IPS-18a (cell line): ENCODE measurements around the gene DLX5.

Source experiments
- H3K27ac ChIP-seq: one replicate; pipeline ENCODE4 v1.5.1; 2013; ENCODE audit warnings: low read length
- H3K27me3 ChIP-seq: one replicate; pipeline ENCODE4 v1.6.1; 2013; ENCODE audit warnings: mild to moderate bottlenecking, low read length; ENCODE audit not compliant: control insufficient read depth, insufficient read depth
- H3K36me3 ChIP-seq: one replicate; pipeline ENCODE4 v1.6.1; 2013; ENCODE audit warnings: low read depth, low read length; ENCODE audit not compliant: control insufficient read depth
- H3K4me1 ChIP-seq: one replicate; pipeline ENCODE4 v1.6.1; 2013; ENCODE audit warnings: low read depth, low read length; ENCODE audit not compliant: control insufficient read depth
- H3K4me3 ChIP-seq: one replicate; pipeline ENCODE4 v1.5.1; 2013; ENCODE audit warnings: low read length
- H3K9ac ChIP-seq: one replicate; pipeline ENCODE4 v1.6.1; 2013; ENCODE audit warnings: mild to moderate bottlenecking, low read length, moderate library complexity
- H3K9me3 ChIP-seq: one replicate; pipeline ENCODE4 v1.6.1; 2013; ENCODE audit warnings: low read depth, low read length; ENCODE audit not compliant: control insufficient read depth

DLX5 gene

GRCh38 chr7:97001221-97001620 is 23.4 kb downstream of the DLX5 start:
- no peak overlapping the region for H3K9ac ChIP-seq
- H3K9me3 ChIP-seq, result no peaks in the 10 kb centered on the region
- H3K27ac ChIP-seq, result no peak overlapping the region
- no peaks in the 10 kb centered on the region for H3K36me3 ChIP-seq
- H3K27me3 ChIP-seq, result peaks cover 96% of the 10 kb centered on the region
- H3K4me1 ChIP-seq, result peaks cover 39% of the 10 kb centered on the region
- H3K4me3 ChIP-seq, result no peak overlapping the region

DNA sequence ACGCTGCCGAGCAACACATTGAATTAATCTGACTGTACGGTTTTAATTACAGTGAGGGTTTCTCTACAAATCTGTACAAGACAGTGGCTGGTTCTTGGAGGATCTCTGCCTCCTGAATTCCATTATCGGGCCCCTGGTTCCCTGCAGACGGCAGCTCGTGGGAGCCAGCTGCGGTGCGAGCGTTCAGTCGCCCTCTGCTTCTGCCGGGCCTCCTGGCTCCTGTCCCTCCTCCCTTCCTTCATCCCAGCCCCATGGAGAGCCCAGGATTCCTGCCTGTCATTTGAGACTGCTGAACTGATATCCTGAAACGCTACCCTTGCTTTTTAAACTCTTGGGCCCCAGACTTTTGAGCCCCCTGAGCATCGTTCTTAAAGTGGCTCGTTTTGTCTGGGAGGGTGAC is 25.9 kb downstream of the DLX5 start:
- Histone ChIP-seq H3K4me3 (no peak overlapping the region), H3K27ac (no peak overlapping the region), H3K9me3 (no peaks in the 10 kb centered on the region), H3K27me3 (peaks cover 100% of the 10 kb centered on the region), H3K4me1 (peaks cover 37% of the 10 kb centered on the region), H3K36me3 (no peaks in the 10 kb centered on the region), H3K9ac (no peak overlapping the region)

GRCh38 chr7:96998333-96998732 is 26.3 kb downstream of the DLX5 start:
- no peaks in the 10 kb centered on the region for H3K9me3 ChIP-seq
- no peaks in the 10 kb centered on the region for H3K36me3 ChIP-seq
- no peak overlapping the region for H3K9ac ChIP-seq
- no peak overlapping the region for H3K27ac ChIP-seq
- no peak overlapping the region for H3K4me3 ChIP-seq
- peaks cover 100% of the 10 kb centered on the region for H3K27me3 ChIP-seq
- peaks cover 35% of the 10 kb centered on the region for H3K4me1 ChIP-seq

GRCh38 chr7:96997512-96998032 is 27.1 kb downstream of the DLX5 start:
- no peak overlapping the region for H3K4me3 ChIP-seq
- no peaks in the 10 kb centered on the region for H3K36me3 ChIP-seq
- no peak overlapping the region for H3K27ac ChIP-seq
- H3K4me1 ChIP-seq, result peaks cover 34% of the 10 kb centered on the region
- peaks cover 100% of the 10 kb centered on the region for H3K27me3 ChIP-seq
- H3K9ac ChIP-seq, result no peak overlapping the region
- no peaks in the 10 kb centered on the region for H3K9me3 ChIP-seq

DNA sequence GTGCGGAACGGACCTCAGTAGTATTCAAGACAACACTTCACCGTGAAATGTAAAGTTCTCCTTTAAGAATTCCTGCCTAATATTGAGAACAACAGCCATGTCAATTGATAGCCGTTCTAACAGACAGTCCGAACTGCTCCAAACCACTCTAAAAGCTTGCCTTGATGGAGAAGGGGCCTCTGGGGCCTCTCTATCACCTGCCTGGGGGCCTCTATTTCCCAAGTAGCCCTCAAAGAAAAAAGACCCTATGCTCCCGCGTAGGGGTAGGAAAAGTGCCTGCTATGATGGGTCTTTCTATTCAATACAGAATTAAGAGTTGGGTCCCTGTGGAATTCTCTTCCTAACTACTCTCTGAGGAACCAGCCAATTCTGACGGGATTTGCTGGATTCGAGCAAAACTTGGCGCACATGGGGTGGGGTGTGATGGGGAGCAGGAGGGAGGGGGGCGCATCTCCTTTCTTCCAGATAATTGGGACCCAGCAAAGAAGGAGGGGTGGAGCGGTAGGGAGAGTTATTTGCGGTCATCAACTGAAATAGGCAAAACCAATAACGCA is 27.6 kb downstream of the DLX5 start:
- Histone ChIP-seq H3K36me3 (no peaks in the 10 kb centered on the region), H3K4me1 (peaks cover 35% of the 10 kb centered on the region), H3K27ac (no peak overlapping the region), H3K9me3 (no peaks in the 10 kb centered on the region), H3K9ac (no peak overlapping the region), H3K4me3 (no peak overlapping the region), H3K27me3 (peaks cover 100% of the 10 kb centered on the region)

GRCh38 chr7:96996111-96996957 is 28.3 kb downstream of the DLX5 start:
- H3K4me1 ChIP-seq, result peaks cover 33% of the 10 kb centered on the region
- no peak overlapping the region for H3K4me3 ChIP-seq

DNA sequence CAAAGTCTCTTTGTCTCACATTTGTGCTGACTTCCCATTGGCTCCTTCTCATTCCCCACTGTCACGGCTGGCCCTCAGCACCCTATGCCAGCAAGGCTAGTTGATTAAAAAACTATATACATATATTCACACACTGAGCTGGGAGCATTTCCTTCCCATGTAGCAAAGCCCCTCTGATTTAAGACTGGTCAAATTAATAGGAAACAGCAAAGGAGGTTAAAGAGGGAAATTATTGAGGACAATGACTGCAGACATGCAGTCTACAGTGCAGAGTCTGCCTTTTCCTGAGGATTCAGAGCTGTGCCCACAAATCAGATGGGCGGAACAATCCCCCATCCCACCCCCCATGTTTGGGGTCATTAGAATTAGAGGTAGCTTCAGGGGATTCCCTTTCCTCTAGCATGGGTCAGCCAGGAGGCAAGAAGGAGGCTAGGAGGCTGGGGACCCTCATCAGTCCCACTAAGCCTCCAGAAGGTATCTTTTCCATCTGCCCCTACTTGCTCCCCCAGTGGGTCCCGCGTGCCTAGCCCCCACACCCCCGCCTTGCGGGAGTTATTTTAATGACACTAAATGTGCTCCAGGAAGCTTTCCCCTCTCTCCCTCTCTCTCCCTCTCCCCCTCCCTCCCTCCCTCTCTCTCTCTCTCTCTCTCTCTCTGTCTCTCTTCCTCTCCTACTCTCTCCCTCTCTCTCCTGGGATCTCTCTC is 29.1 kb downstream of the DLX5 start:
- peaks cover 28% of the 10 kb centered on the region for H3K4me1 ChIP-seq
- no peaks in the 10 kb centered on the region for H3K36me3 ChIP-seq
- no peak overlapping the region for H3K27ac ChIP-seq
- H3K4me3 ChIP-seq, result no peak overlapping the region
- H3K27me3 ChIP-seq, result peaks cover 100% of the 10 kb centered on the region
- no peaks in the 10 kb centered on the region for H3K9me3 ChIP-seq
- H3K9ac ChIP-seq, result no peak overlapping the region

More at GRCh38 chr7:96996111-96996957, 28.3 kb downstream of the DLX5 start:
- Histone ChIP-seq H3K27ac (no peak overlapping the region), H3K9ac (no peak overlapping the region), H3K9me3 (no peaks in the 10 kb centered on the region), H3K27me3 (peaks cover 100% of the 10 kb centered on the region), H3K36me3 (no peaks in the 10 kb centered on the region)

DNA sequence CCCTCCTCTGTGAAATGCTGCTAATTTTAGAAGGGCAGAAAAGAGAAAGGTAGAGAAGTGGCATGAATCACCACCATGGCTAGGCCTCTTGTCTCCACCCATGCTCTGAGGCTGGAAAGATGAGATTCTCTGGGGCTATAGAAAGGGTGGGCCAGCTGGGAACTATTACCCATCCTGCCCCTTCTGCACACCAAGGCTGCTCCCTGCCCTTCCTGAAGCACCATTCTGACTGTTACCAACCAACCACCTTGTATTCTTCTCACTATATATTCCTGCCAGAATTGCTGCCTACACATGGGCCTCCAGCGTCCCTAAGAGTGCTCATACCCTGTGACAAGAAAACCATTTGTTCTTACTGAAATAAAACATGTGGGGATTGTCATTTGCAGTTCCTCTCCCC is 30.7 kb downstream of the DLX5 start:
- Histone ChIP-seq H3K4me3 (no peak overlapping the region), H3K27me3 (peaks cover 100% of the 10 kb centered on the region), H3K36me3 (no peaks in the 10 kb centered on the region), H3K9me3 (no peaks in the 10 kb centered on the region), H3K9ac (no peak overlapping the region), H3K4me1 (peaks cover 32% of the 10 kb centered on the region), H3K27ac (no peak overlapping the region)

GRCh38 chr7:96993094-96993865 is 31.4 kb downstream of the DLX5 start:
- peaks cover 27% of the 10 kb centered on the region for H3K4me1 ChIP-seq
- H3K9ac ChIP-seq, result no peak overlapping the region
- H3K27me3 ChIP-seq, result peaks cover 100% of the 10 kb centered on the region
- no peak overlapping the region for H3K27ac ChIP-seq
- H3K36me3 ChIP-seq, result no peaks in the 10 kb centered on the region
- H3K9me3 ChIP-seq, result no peaks in the 10 kb centered on the region
- peak overlapping the region; percentile 54 for H3K4me3 ChIP-seq

DNA sequence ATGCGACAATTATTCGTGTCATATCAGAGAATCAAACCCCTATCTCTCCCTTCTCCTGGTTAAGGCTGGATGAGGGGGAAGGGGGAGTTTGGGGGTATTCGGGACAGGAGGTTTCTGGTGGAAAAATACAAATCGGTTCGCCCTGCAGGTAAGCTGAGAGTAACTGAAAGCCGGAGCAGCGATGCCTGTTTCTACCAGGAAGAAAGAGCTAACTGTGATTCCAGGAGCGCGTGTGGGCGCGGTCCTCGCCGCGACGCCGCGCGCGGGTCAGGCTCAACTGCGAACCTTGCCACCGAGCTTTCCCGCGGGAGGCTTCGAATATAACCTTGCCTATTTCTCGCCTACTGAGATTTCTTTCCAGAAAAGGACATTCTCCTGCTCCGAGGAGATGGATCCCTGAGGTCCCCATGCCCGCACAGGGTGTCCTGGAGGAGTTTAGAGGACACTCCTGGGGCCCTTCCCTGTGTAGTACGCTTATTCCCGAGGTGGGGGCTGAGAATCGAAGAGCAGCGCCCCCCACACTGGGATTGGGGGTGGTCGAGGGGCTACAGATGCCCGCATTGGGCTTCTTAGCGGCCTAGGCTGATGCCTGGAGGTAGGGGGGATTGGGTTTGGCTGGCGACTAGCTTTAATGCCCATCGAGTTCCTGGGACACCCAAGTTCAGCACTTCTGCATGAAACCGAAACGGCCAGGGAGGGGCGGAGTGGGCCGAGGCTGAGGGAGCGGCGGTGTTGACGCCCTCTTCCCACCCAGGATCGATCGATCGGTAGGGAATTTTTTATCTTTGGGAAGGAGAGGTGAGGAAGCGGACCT is 32.2 kb downstream of the DLX5 start:
- no peak overlapping the region for H3K27ac ChIP-seq
- peak overlapping the region; percentile 54 for H3K4me3 ChIP-seq
- no peaks in the 10 kb centered on the region for H3K36me3 ChIP-seq
- H3K9me3 ChIP-seq, result no peaks in the 10 kb centered on the region
- H3K9ac ChIP-seq, result no peak overlapping the region
- peaks cover 100% of the 10 kb centered on the region for H3K27me3 ChIP-seq
- H3K4me1 ChIP-seq, result peaks cover 27% of the 10 kb centered on the region
